WTC11 (cell line): ENCODE results near the gene ZDHHC14. TPM values are rescaled to one million over a fixed set of nuclear protein-coding genes. Genes with fewer than 3 reads are reported as not detected.

Experiments
- ATAC-seq: fragments of 200-7000 bp; cut with Tn5 transposase; 2 replicates; pipeline ENCODE4 v1.10.0; 2021; ENCODE audit warnings: mild to moderate bottlenecking, moderate library complexity
- CTCF ChIA-PET: fragments of 300-600 bp; sonication (Branson Sonifier 250); formaldehyde crosslinking; loops from one replicate; lab custom pipeline; 2021; ENCODE audit warnings: antibody characterized with exemption; lab: Charles Lee
- POLR2A ChIA-PET: fragments of 350-600 bp; sonication (Branson Sonifier 250); formaldehyde crosslinking; loops from one replicate; lab custom pipeline; 2021; ENCODE audit warnings: antibody characterized with exemption; lab: Charles Lee
- DNase-seq: peaks from one replicate; pipeline ENCODE4 v3.0.0; 2021; ENCODE audit warnings: low spot score
- H3K27ac Mint-ChIP-seq: 2 replicates; pipeline ENCODE4 v1.8.0; 2021; ENCODE audit warnings: mixed read lengths
- H3K27me3 Mint-ChIP-seq: 2 replicates; pipeline ENCODE4 v1.8.0; 2021; ENCODE audit warnings: low read depth, mild to moderate bottlenecking, moderate library complexity, mixed read lengths
- H3K36me3 Mint-ChIP-seq: 2 replicates; pipeline ENCODE4 v1.8.0; 2021; ENCODE audit warnings: mixed read lengths
- H3K4me1 Mint-ChIP-seq: 2 replicates; pipeline ENCODE4 v1.8.0; 2022; ENCODE audit warnings: mixed read lengths
- H3K4me3 Mint-ChIP-seq: 2 replicates; pipeline ENCODE4 v1.8.0; 2021; ENCODE audit warnings: mild to moderate bottlenecking, moderate library complexity, mixed read lengths
- H3K9me3 Mint-ChIP-seq: 2 replicates; pipeline ENCODE4 v1.8.0; 2021; ENCODE audit warnings: mixed read lengths
- CTCF ChIP-seq: fragments of 200-600 bp; IDR thresholded peaks from 2 replicates; pipeline ENCODE4 v1.8.0; 2022; ENCODE audit warnings: antibody characterized with exemption
- GABPB1 ChIP-seq: sonication (generic); formaldehyde crosslinking; IDR thresholded peaks from 2 replicates; pipeline ENCODE4 v1.8.1; 2023; ENCODE audit warnings: mild to moderate bottlenecking, missing genetic modification reagents
- HMGA2 ChIP-seq: fragments of 250-450 bp; sonication (Bioruptor Pico); IDR thresholded peaks from 2 replicates; pipeline ENCODE4 v1.4.0; 2021; ENCODE audit warnings: mild to moderate bottlenecking, moderate library complexity
- IRF1 ChIP-seq: sonication (generic); formaldehyde crosslinking; IDR thresholded peaks from 2 replicates; pipeline ENCODE4 v1.8.0; 2023; ENCODE audit warnings: missing genetic modification reagents
- NR1H2 ChIP-seq: sonication (generic); formaldehyde crosslinking; IDR thresholded peaks from 2 replicates; pipeline ENCODE4 v1.9.0; 2021; ENCODE audit warnings: mild to moderate bottlenecking, moderate library complexity, missing genetic modification reagents
- NR2C2 ChIP-seq: sonication (generic); formaldehyde crosslinking; IDR thresholded peaks from 2 replicates; pipeline ENCODE4 v1.8.0; 2022; ENCODE audit warnings: mild to moderate bottlenecking, missing genetic modification reagents
- OVOL2 ChIP-seq: fragments of 250-450 bp; sonication (Bioruptor Pico); IDR thresholded peaks from 2 replicates; pipeline ENCODE4 v1.9.0; 2021; ENCODE audit warnings: mild to moderate bottlenecking, borderline replicate concordance
- RORB ChIP-seq: fragments of 250-450 bp; sonication (Bioruptor Pico); IDR thresholded peaks from 2 replicates; pipeline ENCODE4 v1.9.0; 2021; ENCODE audit warnings: mild to moderate bottlenecking
- SOX15 ChIP-seq: fragments of 250-450 bp; sonication (Bioruptor Pico); IDR thresholded peaks from 2 replicates; pipeline ENCODE4 v1.9.0; 2021; ENCODE audit warnings: mild to moderate bottlenecking
- SP1 ChIP-seq: sonication (generic); formaldehyde crosslinking; conservative IDR thresholded peaks from 2 replicates; pipeline ENCODE4 v1.8.1; 2022; ENCODE audit warnings: missing genetic modification reagents
- ZNF232 ChIP-seq: sonication (generic); formaldehyde crosslinking; IDR thresholded peaks from 2 replicates; pipeline ENCODE4 v1.8.0; 2022; ENCODE audit warnings: mild to moderate bottlenecking, missing genetic modification reagents
- ZNF317 ChIP-seq: sonication (generic); formaldehyde crosslinking; IDR thresholded peaks from 2 replicates; pipeline ENCODE4 v1.8.1; 2023; ENCODE audit warnings: low read depth, mild to moderate bottlenecking, moderate library complexity, missing genetic modification reagents, borderline replicate concordance
- ZNF416 ChIP-seq: fragments of 250-450 bp; sonication (Bioruptor Pico); IDR thresholded peaks from 2 replicates; pipeline ENCODE4 v1.9.0; 2021; ENCODE audit warnings: mild to moderate bottlenecking, inconsistent platforms
- ZSCAN18 ChIP-seq: fragments of 250-450 bp; sonication (Bioruptor Pico); IDR thresholded peaks from 2 replicates; pipeline ENCODE4 v2.1.2; 2022; ENCODE audit warnings: mild to moderate bottlenecking, moderate library complexity
- total RNA-seq: library from RNA; stranded (reverse); gene quantifications from 3 replicates; pipeline ENCODE4 v1.2.3, GENCODE V29; 2021
- TF ChIP-seq, protein P1 (sequence below): sonication (generic); formaldehyde crosslinking; IDR thresholded peaks from 2 replicates; pipeline ENCODE4 v1.8.0; 2022; ENCODE audit warnings: mild to moderate bottlenecking, missing genetic modification reagents
- TF ChIP-seq, protein P2 (sequence below): fragments of 250-450 bp; sonication (Bioruptor Pico); IDR thresholded peaks from 2 replicates; pipeline ENCODE4 v1.9.0; 2021; ENCODE audit warnings: mild to moderate bottlenecking, borderline replicate concordance
- TF ChIP-seq, protein P3 (sequence below): fragments of 250-450 bp; sonication (Bioruptor Pico); IDR thresholded peaks from 2 replicates; pipeline ENCODE4 v1.8.0; 2021; ENCODE audit warnings: mild to moderate bottlenecking
- TF ChIP-seq, protein P4 (sequence below): sonication (generic); formaldehyde crosslinking; IDR thresholded peaks from 2 replicates; pipeline ENCODE4 v1.8.0; 2022; ENCODE audit warnings: mild to moderate bottlenecking, missing genetic modification reagents

The ZDHHC14 gene
- total RNA-seq, 1 experiment from 2014 or later: 6.6 TPM

GRCh38 chr6:157645201-157645795 lies 264.3 kb downstream of the ZDHHC14 start:
- peaks cover 8% of the 10 kb centered on the region; the same call in 1 of the 2 replicates for H3K36me3 Mint-ChIP-seq
- H3K27me3 Mint-ChIP-seq: no peaks in the 10 kb centered on the region
- no peak for TF ChIP-seq ZNF416 (CRISPR knock-in tag)
- TF ChIP-seq IRF1 (CRISPR knock-in tag): no peak
- TF ChIP-seq, protein P1, sequence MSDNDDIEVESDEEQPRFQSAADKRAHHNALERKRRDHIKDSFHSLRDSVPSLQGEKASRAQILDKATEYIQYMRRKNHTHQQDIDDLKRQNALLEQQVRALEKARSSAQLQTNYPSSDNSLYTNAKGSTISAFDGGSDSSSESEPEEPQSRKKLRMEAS (CRISPR knock-in tag): no peak
- no peak for TF ChIP-seq OVOL2 (CRISPR knock-in tag)
- no peak for TF ChIP-seq HMGA2 (CRISPR knock-in tag)
- no peak for TF ChIP-seq SOX15 (CRISPR knock-in tag)
- TF ChIP-seq, protein P2, sequence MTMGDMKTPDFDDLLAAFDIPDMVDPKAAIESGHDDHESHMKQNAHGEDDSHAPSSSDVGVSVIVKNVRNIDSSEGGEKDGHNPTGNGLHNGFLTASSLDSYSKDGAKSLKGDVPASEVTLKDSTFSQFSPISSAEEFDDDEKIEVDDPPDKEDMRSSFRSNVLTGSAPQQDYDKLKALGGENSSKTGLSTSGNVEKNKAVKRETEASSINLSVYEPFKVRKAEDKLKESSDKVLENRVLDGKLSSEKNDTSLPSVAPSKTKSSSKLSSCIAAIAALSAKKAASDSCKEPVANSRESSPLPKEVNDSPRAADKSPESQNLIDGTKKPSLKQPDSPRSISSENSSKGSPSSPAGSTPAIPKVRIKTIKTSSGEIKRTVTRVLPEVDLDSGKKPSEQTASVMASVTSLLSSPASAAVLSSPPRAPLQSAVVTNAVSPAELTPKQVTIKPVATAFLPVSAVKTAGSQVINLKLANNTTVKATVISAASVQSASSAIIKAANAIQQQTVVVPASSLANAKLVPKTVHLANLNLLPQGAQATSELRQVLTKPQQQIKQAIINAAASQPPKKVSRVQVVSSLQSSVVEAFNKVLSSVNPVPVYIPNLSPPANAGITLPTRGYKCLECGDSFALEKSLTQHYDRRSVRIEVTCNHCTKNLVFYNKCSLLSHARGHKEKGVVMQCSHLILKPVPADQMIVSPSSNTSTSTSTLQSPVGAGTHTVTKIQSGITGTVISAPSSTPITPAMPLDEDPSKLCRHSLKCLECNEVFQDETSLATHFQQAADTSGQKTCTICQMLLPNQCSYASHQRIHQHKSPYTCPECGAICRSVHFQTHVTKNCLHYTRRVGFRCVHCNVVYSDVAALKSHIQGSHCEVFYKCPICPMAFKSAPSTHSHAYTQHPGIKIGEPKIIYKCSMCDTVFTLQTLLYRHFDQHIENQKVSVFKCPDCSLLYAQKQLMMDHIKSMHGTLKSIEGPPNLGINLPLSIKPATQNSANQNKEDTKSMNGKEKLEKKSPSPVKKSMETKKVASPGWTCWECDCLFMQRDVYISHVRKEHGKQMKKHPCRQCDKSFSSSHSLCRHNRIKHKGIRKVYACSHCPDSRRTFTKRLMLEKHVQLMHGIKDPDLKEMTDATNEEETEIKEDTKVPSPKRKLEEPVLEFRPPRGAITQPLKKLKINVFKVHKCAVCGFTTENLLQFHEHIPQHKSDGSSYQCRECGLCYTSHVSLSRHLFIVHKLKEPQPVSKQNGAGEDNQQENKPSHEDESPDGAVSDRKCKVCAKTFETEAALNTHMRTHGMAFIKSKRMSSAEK (CRISPR knock-in tag): no peak
- no peak for TF ChIP-seq NR1H2
- TF ChIP-seq ZNF317 (CRISPR knock-in tag): no peak
- DNase-seq (no peak), ATAC-seq (no peak)
- no peaks in the 10 kb centered on the region for H3K9me3 Mint-ChIP-seq
- CTCF ChIA-PET: interaction anchor here (1.5 kb wide), 1 partner anchor 44 kb away, joined by 3 read pairs; no protein-coding TSS in a partner anchor
- POLR2A ChIA-PET: no interaction called here
- H3K4me3 Mint-ChIP-seq: no peak overlapping the region
- peaks cover 10% of the 10 kb centered on the region for H3K4me1 Mint-ChIP-seq
- H3K27ac Mint-ChIP-seq: no peak overlapping the region

DNA sequence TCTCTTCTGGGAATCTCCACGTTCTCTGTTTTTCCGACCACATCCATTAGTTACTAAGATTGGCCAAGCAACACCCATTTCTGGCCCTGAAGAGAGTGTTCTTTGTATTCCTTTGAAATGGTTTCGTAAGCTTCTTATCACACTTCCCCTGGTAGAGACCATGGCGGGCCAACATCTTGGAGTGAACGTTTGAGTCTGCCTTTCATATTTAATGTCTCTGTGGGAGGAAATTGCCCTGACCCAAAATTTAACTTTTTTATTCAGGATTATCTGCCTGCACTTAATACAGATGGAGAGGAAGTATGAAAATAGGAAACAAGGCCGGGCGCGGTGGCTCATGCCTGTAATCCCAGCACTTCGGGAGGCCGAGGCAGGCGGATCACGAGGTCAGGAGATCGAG lies 265.0 kb downstream of the ZDHHC14 start:
- Mint-ChIP-seq H3K36me3 (peaks cover 8% of the 10 kb centered on the region; the same call in 1 of the 2 replicates), H3K27ac (no peak overlapping the region; the same call in 1 of the 2 replicates), H3K4me3 (no peak overlapping the region), H3K9me3 (no peaks in the 10 kb centered on the region), H3K27me3 (no peaks in the 10 kb centered on the region), H3K4me1 (peaks cover 10% of the 10 kb centered on the region)
- no peak for DNase-seq
- CTCF ChIA-PET: interaction anchor here (1.5 kb wide), 1 partner anchor 43 kb away, joined by 3 read pairs; no protein-coding TSS in a partner anchor
- no peak for ATAC-seq
- POLR2A ChIA-PET: no interaction called here
- no peak for TF ChIP-seq ZSCAN18
- TF ChIP-seq, protein P3, sequence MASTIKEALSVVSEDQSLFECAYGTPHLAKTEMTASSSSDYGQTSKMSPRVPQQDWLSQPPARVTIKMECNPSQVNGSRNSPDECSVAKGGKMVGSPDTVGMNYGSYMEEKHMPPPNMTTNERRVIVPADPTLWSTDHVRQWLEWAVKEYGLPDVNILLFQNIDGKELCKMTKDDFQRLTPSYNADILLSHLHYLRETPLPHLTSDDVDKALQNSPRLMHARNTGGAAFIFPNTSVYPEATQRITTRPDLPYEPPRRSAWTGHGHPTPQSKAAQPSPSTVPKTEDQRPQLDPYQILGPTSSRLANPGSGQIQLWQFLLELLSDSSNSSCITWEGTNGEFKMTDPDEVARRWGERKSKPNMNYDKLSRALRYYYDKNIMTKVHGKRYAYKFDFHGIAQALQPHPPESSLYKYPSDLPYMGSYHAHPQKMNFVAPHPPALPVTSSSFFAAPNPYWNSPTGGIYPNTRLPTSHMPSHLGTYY: no peak

GRCh38 chr6:157647261-157647915 lies 266.4 kb downstream of the ZDHHC14 start:
- ATAC-seq: no peak
- Mint-ChIP-seq H3K4me1 (peaks cover 10% of the 10 kb centered on the region), H3K36me3 (peaks cover 8% of the 10 kb centered on the region; the same call in 1 of the 2 replicates), H3K4me3 (no peak overlapping the region), H3K9me3 (no peaks in the 10 kb centered on the region), H3K27me3 (no peaks in the 10 kb centered on the region), H3K27ac (peak overlapping the region; percentile 72; the same call in 1 of the 2 replicates)
- ChIA-PET CTCF (interaction anchor here (1.2 to 1.5 kb wide), 2 partner anchors 22 to 226 kb away, joined by 3 to 4 read pairs; no protein-coding TSS in a partner anchor), POLR2A (no interaction called here)
- DNase-seq: no peak
- TF ChIP-seq, protein P4, sequence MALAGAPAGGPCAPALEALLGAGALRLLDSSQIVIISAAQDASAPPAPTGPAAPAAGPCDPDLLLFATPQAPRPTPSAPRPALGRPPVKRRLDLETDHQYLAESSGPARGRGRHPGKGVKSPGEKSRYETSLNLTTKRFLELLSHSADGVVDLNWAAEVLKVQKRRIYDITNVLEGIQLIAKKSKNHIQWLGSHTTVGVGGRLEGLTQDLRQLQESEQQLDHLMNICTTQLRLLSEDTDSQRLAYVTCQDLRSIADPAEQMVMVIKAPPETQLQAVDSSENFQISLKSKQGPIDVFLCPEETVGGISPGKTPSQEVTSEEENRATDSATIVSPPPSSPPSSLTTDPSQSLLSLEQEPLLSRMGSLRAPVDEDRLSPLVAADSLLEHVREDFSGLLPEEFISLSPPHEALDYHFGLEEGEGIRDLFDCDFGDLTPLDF (CRISPR knock-in tag): no peak
- no peak for TF ChIP-seq RORB (CRISPR knock-in tag)
- TF ChIP-seq SP1 (CRISPR knock-in tag): no peak
- TF ChIP-seq NR2C2 (CRISPR knock-in tag): no peak
- TF ChIP-seq OVOL2 (CRISPR knock-in tag): no peak
- no peak for TF ChIP-seq ZNF232 (CRISPR knock-in tag)
- no peak for TF ChIP-seq CTCF
- TF ChIP-seq GABPB1 (CRISPR knock-in tag): no peak
